ENCODE measurements around the gene SPDYA.

GRCh38 chr2:28782423-28782822 lies 28.2 kb upstream of the SPDYA start:
- TF ChIP-seq CTCF (IDR thresholded peaks at IDR 0.05), result no peak
- TF ChIP-seq EZH2 (IDR thresholded peaks at IDR 0.05), result no peak
